GM21717 (cell line): Measurements from ENCODE around the gene IPCEF1.

ENCODE experiments used
- ATAC-seq: cut with Tn5 transposase; IDR thresholded peaks from one replicate; pipeline ENCODE4 v1.9.1; 2021; ENCODE audit warnings: mild to moderate bottlenecking, moderate library complexity; ENCODE audit not compliant: unreplicated experiment

The IPCEF1 gene

DNA sequence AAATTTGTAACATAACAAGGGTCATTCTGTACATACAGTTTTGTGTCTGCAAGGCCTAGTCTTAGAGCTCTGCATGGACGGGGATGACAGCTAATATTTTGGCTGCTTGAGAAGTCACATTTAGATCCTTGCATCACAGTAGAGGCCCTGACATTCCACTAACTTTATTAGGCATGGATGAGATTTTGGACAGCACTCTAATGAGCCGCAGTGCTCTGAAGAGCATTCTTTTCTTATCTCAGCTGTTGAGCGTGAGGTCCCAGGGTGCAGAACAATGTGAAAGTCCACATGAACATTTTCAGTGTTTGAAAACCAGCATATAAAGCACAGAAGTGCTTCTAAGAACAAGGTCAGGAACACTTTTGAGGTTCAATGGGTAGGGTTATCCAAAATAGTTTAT, 58.9 kb downstream of the IPCEF1 start:
- ATAC-seq: no peak

GRCh38 chr6:154297210-154297609, 59.4 kb downstream of the IPCEF1 start:
- ATAC-seq: no peak

- ATAC-seq: no peak
Measured at GRCh38 chr6:154295733-154296132, 60.9 kb downstream of the IPCEF1 start.

DNA sequence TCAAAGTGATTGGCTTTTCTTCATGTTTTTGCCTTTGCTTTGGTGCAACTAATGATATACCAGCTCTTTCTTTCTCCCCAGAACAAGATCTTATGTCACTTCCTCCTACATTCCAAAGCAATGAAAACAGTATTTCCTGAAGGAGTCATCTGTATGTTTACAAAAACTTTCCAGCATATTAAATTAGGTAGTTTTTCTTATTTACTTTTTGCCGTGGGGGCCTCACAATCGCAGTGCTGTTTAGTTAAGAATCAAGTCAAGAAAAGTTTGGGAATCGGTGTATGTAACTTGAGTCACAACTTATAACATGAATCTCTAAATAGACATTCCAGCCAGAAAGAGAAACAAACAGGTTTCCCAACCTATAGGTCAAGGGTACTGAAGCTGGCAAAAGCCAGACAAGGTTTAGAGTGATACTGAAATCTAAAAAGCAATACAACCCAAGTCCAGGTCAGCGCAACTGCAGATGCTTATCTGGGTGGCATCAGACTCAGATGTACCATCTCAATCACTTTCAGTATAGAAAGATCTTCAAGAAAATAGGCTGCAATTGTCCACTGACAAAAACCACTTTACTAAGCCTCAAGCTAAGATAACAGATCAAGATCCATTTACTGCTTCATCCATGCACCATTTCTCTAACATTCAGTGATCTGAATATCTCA, 63.6 kb downstream of the IPCEF1 start:
- ATAC-seq: no peak

DNA sequence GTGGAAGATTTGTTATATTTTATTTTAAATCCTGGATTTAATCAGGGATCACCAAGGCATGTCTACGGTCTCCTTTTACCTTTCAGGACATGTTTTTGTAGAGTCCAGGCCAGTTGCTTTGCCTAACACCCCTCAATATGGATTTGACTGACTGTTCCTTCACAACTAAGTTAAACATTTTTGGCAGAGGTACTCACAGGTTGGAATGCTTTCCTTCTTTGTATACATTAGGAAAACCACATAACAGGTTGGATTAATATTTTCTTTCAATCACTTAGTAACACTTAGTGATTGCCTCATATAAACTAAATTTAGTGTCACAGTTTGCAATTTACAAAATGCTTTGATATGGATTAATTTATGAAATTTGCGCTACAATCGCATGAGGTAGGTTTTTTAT, 64.5 kb downstream of the IPCEF1 start:
- ATAC-seq: no peak

- no peak for ATAC-seq
Measured at GRCh38 chr6:154289818-154290508, 66.6 kb downstream of the IPCEF1 start.

- no peak for ATAC-seq
Measured at GRCh38 chr6:154285826-154286225, 70.8 kb downstream of the IPCEF1 start.

- ATAC-seq: no peak
Measured at GRCh38 chr6:154284313-154284853, 72.2 kb downstream of the IPCEF1 start.

DNA sequence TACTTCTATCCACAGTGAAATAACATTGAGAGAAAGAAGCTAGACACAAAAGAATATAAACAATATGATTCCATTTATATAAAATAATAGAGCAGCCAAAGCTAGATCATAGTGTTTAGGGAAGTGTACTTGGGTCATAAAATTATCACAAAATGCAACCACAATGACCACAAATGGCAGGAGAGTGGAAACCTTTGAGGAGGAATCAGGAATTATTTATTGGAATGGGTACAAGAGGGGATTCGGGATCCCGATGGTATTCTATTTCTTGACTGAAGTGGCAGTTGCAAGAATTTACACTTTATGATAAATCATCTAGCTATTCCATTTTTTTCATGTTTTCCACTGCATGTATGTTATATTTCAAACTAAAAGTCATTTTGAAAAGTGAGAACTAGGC, 76.1 kb downstream of the IPCEF1 start:
- no peak for ATAC-seq

DNA sequence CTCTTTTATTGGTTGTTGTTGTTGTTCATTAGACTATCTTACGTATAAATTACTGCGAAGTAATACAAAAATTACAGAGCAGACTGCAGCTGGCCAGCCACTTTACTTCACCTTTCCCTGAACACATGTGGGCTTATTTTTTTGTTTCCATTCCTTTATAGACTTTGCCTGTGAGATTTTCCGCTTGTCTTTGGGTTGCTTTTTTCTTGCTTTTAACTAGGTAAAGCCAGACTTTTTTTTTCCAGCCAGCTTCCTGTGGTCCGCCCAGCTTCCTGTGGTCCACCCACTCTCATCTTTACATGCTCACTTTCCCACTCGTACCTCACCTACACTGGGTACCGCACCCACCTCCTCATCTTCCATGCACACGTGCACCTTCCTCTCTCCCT, 79.0 kb downstream of the IPCEF1 start:
- ATAC-seq: no peak

- peak; percentile 65 for ATAC-seq
Measured at GRCh38 chr6:154276810-154277628, 79.6 kb downstream of the IPCEF1 start.

- ATAC-seq: no peak
Measured at GRCh38 chr6:154274168-154274567, 82.4 kb downstream of the IPCEF1 start.

DNA sequence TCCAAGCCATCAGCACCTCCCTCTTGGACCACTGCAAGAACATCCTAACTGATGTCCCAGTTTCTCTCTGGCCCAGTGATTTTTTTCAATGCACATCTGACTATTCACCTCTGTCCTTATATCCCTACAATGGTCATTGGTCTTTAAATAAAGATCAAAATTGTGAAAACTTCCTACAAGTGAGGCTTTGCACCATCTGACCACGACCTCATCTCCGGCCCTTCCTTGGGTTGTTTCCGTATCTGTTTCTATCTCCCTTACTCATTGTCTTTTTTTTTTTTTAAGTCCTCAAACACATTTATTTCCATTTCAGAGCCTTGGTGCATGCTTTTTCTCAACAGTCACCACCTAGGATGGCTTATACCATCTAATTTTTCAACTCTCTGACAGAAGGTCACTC, 88.1 kb downstream of the IPCEF1 start:
- no peak for ATAC-seq

- ATAC-seq: peak; percentile 65
Measured at GRCh38 chr6:154267508-154268106, 89.0 kb downstream of the IPCEF1 start.

- ATAC-seq: no peak
Measured at GRCh38 chr6:154266560-154267099, 90.0 kb downstream of the IPCEF1 start.

DNA sequence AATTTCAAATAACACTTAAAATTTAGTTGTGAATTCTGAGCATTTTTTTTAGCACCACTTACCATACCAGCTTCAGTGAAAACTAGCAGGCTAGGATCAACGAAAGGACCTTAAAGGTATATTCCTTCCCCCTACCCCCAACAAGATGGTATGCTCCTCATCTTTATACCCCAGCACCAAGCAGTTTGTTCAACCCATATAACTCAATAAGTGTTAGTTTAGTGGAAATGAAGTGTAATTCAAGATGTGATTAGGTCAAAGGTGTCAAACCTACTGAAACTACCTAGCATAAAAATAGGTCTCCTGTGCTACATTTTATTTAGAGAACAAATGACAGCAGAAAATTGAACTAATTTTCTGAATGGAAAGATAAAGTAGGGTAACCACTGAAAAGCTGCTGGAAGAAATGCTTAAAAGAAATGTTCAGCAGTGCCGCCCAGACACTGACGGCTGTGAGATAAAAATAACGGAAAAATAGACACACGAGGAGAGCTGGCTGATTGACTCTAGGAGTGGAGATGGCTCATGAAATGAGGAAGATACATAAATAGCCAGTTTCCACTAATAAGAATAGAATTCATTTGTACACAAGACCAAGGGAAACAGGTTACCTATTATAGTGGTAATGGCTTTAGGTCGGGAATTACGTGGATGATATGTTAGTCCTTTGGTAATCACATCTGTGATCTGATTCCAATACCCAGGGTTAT, 94.8 kb downstream of the IPCEF1 start:
- ATAC-seq: no peak

GRCh38 chr6:154258064-154258757, 98.4 kb downstream of the IPCEF1 start:
- peak; percentile 78 for ATAC-seq

DNA sequence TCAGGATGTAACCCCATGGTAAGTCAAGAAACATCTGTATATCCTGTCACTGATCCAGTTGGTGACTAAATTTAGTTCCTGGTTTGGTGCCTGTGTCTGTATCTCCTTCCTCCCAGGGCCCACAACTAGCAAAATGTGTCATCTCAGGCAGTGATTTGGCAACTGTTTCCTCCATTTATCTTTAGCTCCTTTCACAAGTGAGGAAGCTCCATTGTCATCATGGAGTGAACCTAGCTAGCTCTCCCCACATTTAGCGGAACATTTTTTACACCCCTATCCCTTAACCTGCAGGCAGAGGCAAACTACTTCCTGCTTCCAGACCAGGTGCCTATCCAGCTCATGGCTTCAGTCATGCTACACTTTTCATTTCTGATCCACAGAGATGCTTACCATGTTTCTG, 99.5 kb downstream of the IPCEF1 start:
- ATAC-seq: no peak

GRCh38 chr6:154252678-154253077, 103.9 kb downstream of the IPCEF1 start:
- no peak for ATAC-seq

- no peak for ATAC-seq
Measured at GRCh38 chr6:154251116-154251515, 105.5 kb downstream of the IPCEF1 start.
